HL-60 (cell line): Measurements from ENCODE around the gene DIP2B.

ENCODE experiments used
- DNase-seq, 2 experiments: peaks; one replicate each; pipeline ENCODE4 v3.0.0-alpha.2; 2010 to 2020; ENCODE audit warnings: low read depth in 1 of 2, low spot score in 1 of 2
- H3K27ac ChIP-seq: fragments of 250-450 bp; sonication (Bioruptor Pico); replicated peaks from 2 replicates; pipeline ENCODE4 v1.5.1; 2020; ENCODE audit warnings: mild to moderate bottlenecking, moderate library complexity
- H3K27me3 ChIP-seq: fragments of 250-450 bp; sonication (Bioruptor Pico); 2 replicates; pipeline ENCODE4 v1.5.1; 2021; ENCODE audit warnings: mild to moderate bottlenecking, moderate library complexity; ENCODE audit not compliant: insufficient read depth, poor library complexity, severe bottlenecking
- H3K4me3 ChIP-seq: replicated peaks from 2 replicates; pipeline ENCODE4 v1.5.1; 2011; ENCODE audit warnings: mild to moderate bottlenecking, control low read depth, low read length; ENCODE audit not compliant: insufficient read depth
- CTCF ChIP-seq: IDR thresholded peaks from one replicate; pipeline ENCODE4 v1.5.1; 2011; ENCODE audit warnings: low read length, control low read depth, inconsistent platforms; ENCODE audit not compliant: insufficient read depth
- GABPA ChIP-seq: IDR thresholded peaks from 2 replicates; pipeline ENCODE4 v1.6.1; 2012; ENCODE audit warnings: low read depth
- POLR2AphosphoS5 ChIP-seq: IDR thresholded peaks from 2 replicates; pipeline ENCODE4 v1.6.1; 2012; ENCODE audit warnings: low read depth
- REST ChIP-seq: IDR thresholded peaks from 2 replicates; pipeline ENCODE4 v1.6.1; 2012; ENCODE audit warnings: low read depth; ENCODE audit not compliant: insufficient replicate concordance
- SPI1 ChIP-seq: IDR thresholded peaks from 2 replicates; pipeline ENCODE4 v1.6.1; 2012; ENCODE audit warnings: low read depth, mild to moderate bottlenecking, borderline replicate concordance

DIP2B gene

GRCh38 chr12:50723865-50724264 lies 219.1 kb downstream of the DIP2B start:
- H3K27me3 ChIP-seq = no peaks in the 10 kb centered on the region
- no peak for DNase-seq
- no peak overlapping the region for H3K4me3 ChIP-seq
- H3K27ac ChIP-seq = no peak overlapping the region
- TF ChIP-seq CTCF (no peak), SPI1 (no peak), REST (no peak), GABPA (no peak), POLR2AphosphoS5 (no peak)

GRCh38 chr12:50725011-50725942 lies 220.5 kb downstream of the DIP2B start:
- no peak overlapping the region for H3K4me3 ChIP-seq
- no peak for DNase-seq
- H3K27me3 ChIP-seq = no peaks in the 10 kb centered on the region
- TF ChIP-seq REST (no peak), POLR2AphosphoS5 (no peak), CTCF (no peak), SPI1 (no peak), GABPA (no peak)
- H3K27ac ChIP-seq = no peak overlapping the region

- Histone ChIP-seq H3K27me3 (no peaks in the 10 kb centered on the region), H3K4me3 (no peak overlapping the region), H3K27ac (no peak overlapping the region)
- DNase-seq = no peak
- TF ChIP-seq SPI1 = no peak
- no peak for TF ChIP-seq REST
- no peak for TF ChIP-seq CTCF
- TF ChIP-seq POLR2AphosphoS5 = no peak
- no peak for TF ChIP-seq GABPA
These were observed 222.7 kb downstream of the DIP2B start for GRCh38 chr12:50727466-50727865.
